Suprapubic skin (tissue), 4 donors: ENCODE measurements around the gene PON3.

Experiments used
- CTCF ChIP-seq, 2 donors: fragments of 200-600 bp in 1 of 2; fragments of 450-650 bp in 1 of 2; sonication (generic) in 1 of 2; IDR thresholded peaks; one replicate each; pipeline ENCODE4 v1.5.1; 2016 to 2019; ENCODE audit warnings: antibody characterized with exemption in 2 of 2, mild to moderate bottlenecking in 1 of 2, moderate library complexity in 1 of 2
- POLR2A ChIP-seq, 2 donors: fragments of 450-650 bp; IDR thresholded peaks; one replicate each; pipeline ENCODE4 v1.6.1; 2017; ENCODE audit warnings: antibody characterized with exemption in 2 of 2, mild to moderate bottlenecking in 2 of 2, moderate library complexity in 2 of 2
- POLR2AphosphoS5 ChIP-seq, 3 donors: sonication (generic); formaldehyde crosslinking; IDR thresholded peaks; one replicate each; pipeline ENCODE4 v1.6.1; 2017; ENCODE audit warnings: antibody characterized with exemption in 3 of 3

GRCh38 chr7:95322854-95323253 lies 73.3 kb downstream of the PON3 start:
- TF ChIP-seq CTCF (IDR thresholded peaks at IDR 0.05), result no peak
- TF ChIP-seq POLR2AphosphoS5 (IDR thresholded peaks at IDR 0.05), result no peak
- TF ChIP-seq POLR2A (IDR thresholded peaks at IDR 0.05), result no peak
